ENCODE results near the gene DNAJC13.

DNA sequence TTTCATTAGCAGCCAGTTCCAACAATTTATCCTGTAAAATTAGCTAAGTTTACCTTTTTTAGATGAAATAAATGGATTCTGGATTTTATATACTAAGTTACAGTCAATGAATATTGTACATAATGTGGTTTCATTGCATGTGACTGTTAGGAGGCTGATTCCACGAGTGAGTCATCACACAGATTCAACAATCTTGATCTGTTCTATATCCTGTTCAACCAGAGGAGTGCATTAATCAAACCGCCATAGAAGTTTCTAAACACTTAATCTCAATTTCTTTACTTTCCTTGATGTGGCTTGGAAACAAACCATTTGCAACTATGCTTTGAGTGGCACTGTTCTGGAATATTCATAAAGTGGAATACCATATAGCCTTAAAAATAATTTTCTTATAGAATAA is 15.3 kb downstream of the DNAJC13 start:
- no peak for TF ChIP-seq POLR2AphosphoS5 (IDR thresholded peaks at IDR 0.05)
- TF ChIP-seq POLR2A (IDR thresholded peaks at IDR 0.05) = no peak
- TF ChIP-seq, protein P1, sequence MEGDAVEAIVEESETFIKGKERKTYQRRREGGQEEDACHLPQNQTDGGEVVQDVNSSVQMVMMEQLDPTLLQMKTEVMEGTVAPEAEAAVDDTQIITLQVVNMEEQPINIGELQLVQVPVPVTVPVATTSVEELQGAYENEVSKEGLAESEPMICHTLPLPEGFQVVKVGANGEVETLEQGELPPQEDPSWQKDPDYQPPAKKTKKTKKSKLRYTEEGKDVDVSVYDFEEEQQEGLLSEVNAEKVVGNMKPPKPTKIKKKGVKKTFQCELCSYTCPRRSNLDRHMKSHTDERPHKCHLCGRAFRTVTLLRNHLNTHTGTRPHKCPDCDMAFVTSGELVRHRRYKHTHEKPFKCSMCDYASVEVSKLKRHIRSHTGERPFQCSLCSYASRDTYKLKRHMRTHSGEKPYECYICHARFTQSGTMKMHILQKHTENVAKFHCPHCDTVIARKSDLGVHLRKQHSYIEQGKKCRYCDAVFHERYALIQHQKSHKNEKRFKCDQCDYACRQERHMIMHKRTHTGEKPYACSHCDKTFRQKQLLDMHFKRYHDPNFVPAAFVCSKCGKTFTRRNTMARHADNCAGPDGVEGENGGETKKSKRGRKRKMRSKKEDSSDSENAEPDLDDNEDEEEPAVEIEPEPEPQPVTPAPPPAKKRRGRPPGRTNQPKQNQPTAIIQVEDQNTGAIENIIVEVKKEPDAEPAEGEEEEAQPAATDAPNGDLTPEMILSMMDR (IDR thresholded peaks at IDR 0.05) = no peak

Data from gastroesophageal sphincter (tissue), 3 donors.